Neural progenitor cell (in vitro differentiated cells): ENCODE data around the gene PATZ1. TPM values are rescaled to one million over a fixed set of nuclear protein-coding genes. Genes with fewer than 3 reads are reported as not detected.

Source experiments
- DNase-seq: peaks from one replicate; pipeline ENCODE4 v3.0.0-alpha.2; 2016; ENCODE audit warnings: low spot score
- H2AFZ ChIP-seq: fragments of 200-600 bp; sonication (generic); replicated peaks from 2 replicates; pipeline ENCODE4 v1.6.1; 2016; ENCODE audit warnings: antibody characterized with exemption
- H3F3A ChIP-seq: fragments of 200-600 bp; sonication (generic); 2 replicates; pipeline ENCODE4 v1.6.1; 2016; ENCODE audit warnings: antibody characterized with exemption, low read depth
- H3K27ac ChIP-seq: fragments of 200-600 bp; sonication (generic); 2 replicates; pipeline ENCODE4 v1.5.1; 2016; ENCODE audit warnings: mild to moderate bottlenecking
- H3K27me3 ChIP-seq: fragments of 200-600 bp; sonication (generic); 2 replicates; pipeline ENCODE4 v1.6.1; 2016; ENCODE audit warnings: mild to moderate bottlenecking, moderate library complexity
- H3K36me3 ChIP-seq: fragments of 200-600 bp; sonication (generic); 2 replicates; pipeline ENCODE4 v1.5.1; 2016
- H3K4me1 ChIP-seq: fragments of 200-600 bp; sonication (generic); 2 replicates; pipeline ENCODE4 v1.6.1; 2016; ENCODE audit warnings: mixed run types
- H3K4me2 ChIP-seq: fragments of 200-600 bp; sonication (generic); 2 replicates; pipeline ENCODE4 v1.6.1; 2016
- H3K4me3 ChIP-seq: fragments of 200-600 bp; sonication (generic); 2 replicates; pipeline ENCODE4 v1.5.1; 2016
- H3K79me2 ChIP-seq: fragments of 200-600 bp; sonication (generic); 2 replicates; pipeline ENCODE4 v1.6.1; 2016; ENCODE audit warnings: low read depth
- H3K9ac ChIP-seq: fragments of 200-600 bp; sonication (generic); 2 replicates; pipeline ENCODE4 v1.6.1; 2016
- H3K9me3 ChIP-seq: fragments of 200-600 bp; sonication (generic); 2 replicates; pipeline ENCODE4 v1.5.1; 2016; ENCODE audit warnings: low read depth
- H4K20me1 ChIP-seq: fragments of 200-600 bp; sonication (generic); 2 replicates; pipeline ENCODE4 v1.6.1; 2016; ENCODE audit warnings: low read depth
- H3K27ac Mint-ChIP-seq: 3 replicates; pipeline ENCODE4 v1.8.0; 2021; ENCODE audit warnings: mixed read lengths
- H3K27me3 Mint-ChIP-seq: 2 replicates; pipeline ENCODE4 v1.8.0; 2022; ENCODE audit warnings: low read depth, mild to moderate bottlenecking, inconsistent platforms, moderate library complexity, mixed read lengths; ENCODE audit not compliant: insufficient read depth
- H3K36me3 Mint-ChIP-seq: 3 replicates; pipeline ENCODE4 v1.8.0; 2021; ENCODE audit warnings: mixed read lengths
- H3K4me1 Mint-ChIP-seq: 3 replicates; pipeline ENCODE4 v1.8.0; 2021; ENCODE audit warnings: mixed read lengths
- H3K4me3 Mint-ChIP-seq: 3 replicates; pipeline ENCODE4 v1.8.0; 2021; ENCODE audit warnings: mild to moderate bottlenecking, moderate library complexity, mixed read lengths
- H3K9me3 Mint-ChIP-seq: 3 replicates; pipeline ENCODE4 v1.8.0; 2020; ENCODE audit warnings: mixed read lengths
- CTCF ChIP-seq: fragments of 200-600 bp; sonication (generic); IDR thresholded peaks from 2 replicates; pipeline ENCODE4 v1.5.1; 2017; ENCODE audit warnings: antibody characterized with exemption, mild to moderate bottlenecking
- EZH2 ChIP-seq: fragments of 200-600 bp; sonication (generic); IDR thresholded peaks from 2 replicates; pipeline ENCODE4 v1.6.1; 2017; ENCODE audit warnings: antibody characterized with exemption, mild to moderate bottlenecking, moderate library complexity
- EZH2phosphoT487 ChIP-seq: fragments of 200-600 bp; sonication (generic); IDR thresholded peaks from 2 replicates; pipeline ENCODE4 v1.6.1; 2017; ENCODE audit warnings: antibody characterized with exemption
- total RNA-seq: library from RNA; depleted of rRNA; stranded (reverse); fragments of >200 nt; gene quantifications from 2 replicates; pipeline ENCODE4 v1.2.3, GENCODE V29; 2015; ENCODE audit warnings: low replicate concordance

PATZ1 gene
- total RNA-seq, 1 donor from 2014 or later, result 28.6 TPM

- H3K36me3 Mint-ChIP-seq, result peaks cover 52% of the 10 kb centered on the region
- peaks cover 49% of the 10 kb centered on the region for H4K20me1 ChIP-seq
- H3K27me3 Mint-ChIP-seq, result peaks cover 6% of the 10 kb centered on the region
- H3K27ac ChIP-seq, result no peak overlapping the region
- peaks cover 4% of the 10 kb centered on the region for H3K36me3 ChIP-seq
- no peak overlapping the region for H3K9ac ChIP-seq
- H3K4me3 Mint-ChIP-seq, result no peak overlapping the region
- no peak overlapping the region for H3K27ac Mint-ChIP-seq
- H3K79me2 ChIP-seq, result peaks cover 30% of the 10 kb centered on the region
- H3K4me1 Mint-ChIP-seq, result no peaks in the 10 kb centered on the region
- no peak overlapping the region for H3K4me3 ChIP-seq
- H3K27me3 ChIP-seq, result no peaks in the 10 kb centered on the region
- no peak for DNase-seq
- H2AFZ ChIP-seq, result no peak overlapping the region
- H3K9me3 Mint-ChIP-seq, result no peaks in the 10 kb centered on the region
- H3K9me3 ChIP-seq, result no peaks in the 10 kb centered on the region
- peaks cover 7% of the 10 kb centered on the region for H3K4me1 ChIP-seq
- TF ChIP-seq EZH2phosphoT487 (no peak), CTCF (no peak), EZH2 (no peak)
- no peak overlapping the region for H3K4me2 ChIP-seq
- H3F3A ChIP-seq, result peaks cover 3% of the 10 kb centered on the region
Observed at GRCh38 chr22:31328544-31328960, 17.6 kb downstream of the PATZ1 start.

GRCh38 chr22:31327806-31328543 lies 18.2 kb downstream of the PATZ1 start:
- no peak overlapping the region for H3K4me3 Mint-ChIP-seq

GRCh38 chr22:31326877-31327276 lies 19.3 kb downstream of the PATZ1 start:
- peaks cover 6% of the 10 kb centered on the region for H3K27me3 Mint-ChIP-seq
- Histone ChIP-seq H3K4me3 (no peak overlapping the region), H2AFZ (no peak overlapping the region), H3K27ac (no peak overlapping the region), H3K79me2 (peaks cover 23% of the 10 kb centered on the region), H3K36me3 (peaks cover 4% of the 10 kb centered on the region), H3K27me3 (no peaks in the 10 kb centered on the region), H3K4me1 (peaks cover 7% of the 10 kb centered on the region), H3F3A (peaks cover 3% of the 10 kb centered on the region), H3K4me2 (no peak overlapping the region), H3K9me3 (no peaks in the 10 kb centered on the region), H3K9ac (no peak overlapping the region), H4K20me1 (peaks cover 35% of the 10 kb centered on the region)
- H3K27ac Mint-ChIP-seq, result no peak overlapping the region
- TF ChIP-seq CTCF (no peak), EZH2 (no peak), EZH2phosphoT487 (no peak)
- no peak for DNase-seq
- no peak overlapping the region for H3K4me3 Mint-ChIP-seq
- H3K36me3 Mint-ChIP-seq, result peaks cover 48% of the 10 kb centered on the region
- no peaks in the 10 kb centered on the region for H3K4me1 Mint-ChIP-seq
- H3K9me3 Mint-ChIP-seq, result no peaks in the 10 kb centered on the region

More at GRCh38 chr22:31327806-31328543, 18.2 kb downstream of the PATZ1 start:
- H3K36me3 ChIP-seq, result peaks cover 4% of the 10 kb centered on the region
- DNase-seq, result no peak
- no peaks in the 10 kb centered on the region for H3K27me3 ChIP-seq
- peaks cover 3% of the 10 kb centered on the region for H3F3A ChIP-seq
- no peak overlapping the region for H3K9ac ChIP-seq
- H3K4me2 ChIP-seq, result no peak overlapping the region
- Mint-ChIP-seq H3K27me3 (peaks cover 6% of the 10 kb centered on the region), H3K27ac (no peak overlapping the region), H3K9me3 (no peaks in the 10 kb centered on the region), H3K4me1 (no peaks in the 10 kb centered on the region), H3K36me3 (peaks cover 49% of the 10 kb centered on the region)
- H2AFZ ChIP-seq, result no peak overlapping the region
- H3K79me2 ChIP-seq, result peaks cover 29% of the 10 kb centered on the region
- no peak for TF ChIP-seq CTCF
- no peak for TF ChIP-seq EZH2
- no peak for TF ChIP-seq EZH2phosphoT487
- H3K4me3 ChIP-seq, result no peak overlapping the region
- H3K4me1 ChIP-seq, result peaks cover 7% of the 10 kb centered on the region
- peaks cover 46% of the 10 kb centered on the region for H4K20me1 ChIP-seq
- H3K27ac ChIP-seq, result no peak overlapping the region
- no peaks in the 10 kb centered on the region for H3K9me3 ChIP-seq
